ENCODE measurements around the gene CHEK2.
"Not testable (repeated sequence)": the region's sequence is repeated elsewhere in the genome, so short reads cannot be mapped to it uniquely, and the experiment has no call there.

The CHEK2 gene

DNA sequence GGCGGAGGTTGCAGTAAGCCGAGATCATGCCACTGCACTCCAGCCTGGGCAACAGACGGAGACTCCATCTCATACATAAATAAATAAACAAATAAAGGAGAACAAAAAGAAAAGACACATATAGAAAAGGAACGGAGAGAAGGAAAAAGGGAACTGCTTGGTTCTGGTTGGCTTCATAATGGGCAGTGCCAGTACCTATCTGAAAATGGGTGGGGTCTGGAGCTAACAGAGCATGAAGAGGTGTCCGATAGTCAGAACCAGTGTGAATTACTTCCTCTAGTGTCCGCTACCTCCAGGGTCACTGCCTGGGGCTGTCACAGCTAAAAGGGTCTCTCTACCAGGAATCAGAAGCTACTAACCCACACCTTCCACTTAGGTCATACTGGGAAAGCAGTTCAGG, 34.8 kb downstream of the CHEK2 start:
- ChIA-PET CTCF (interaction anchor here (1.1 to 1.4 kb wide), 2 partner anchors 20 to 122 kb away, joined by 3 read pairs; no protein-coding TSS in a partner anchor), POLR2A (no interaction called here)
- DNase-seq (ENCODE audit: extremely low spot score), result no peak
- TF ChIP-seq, protein P1, sequence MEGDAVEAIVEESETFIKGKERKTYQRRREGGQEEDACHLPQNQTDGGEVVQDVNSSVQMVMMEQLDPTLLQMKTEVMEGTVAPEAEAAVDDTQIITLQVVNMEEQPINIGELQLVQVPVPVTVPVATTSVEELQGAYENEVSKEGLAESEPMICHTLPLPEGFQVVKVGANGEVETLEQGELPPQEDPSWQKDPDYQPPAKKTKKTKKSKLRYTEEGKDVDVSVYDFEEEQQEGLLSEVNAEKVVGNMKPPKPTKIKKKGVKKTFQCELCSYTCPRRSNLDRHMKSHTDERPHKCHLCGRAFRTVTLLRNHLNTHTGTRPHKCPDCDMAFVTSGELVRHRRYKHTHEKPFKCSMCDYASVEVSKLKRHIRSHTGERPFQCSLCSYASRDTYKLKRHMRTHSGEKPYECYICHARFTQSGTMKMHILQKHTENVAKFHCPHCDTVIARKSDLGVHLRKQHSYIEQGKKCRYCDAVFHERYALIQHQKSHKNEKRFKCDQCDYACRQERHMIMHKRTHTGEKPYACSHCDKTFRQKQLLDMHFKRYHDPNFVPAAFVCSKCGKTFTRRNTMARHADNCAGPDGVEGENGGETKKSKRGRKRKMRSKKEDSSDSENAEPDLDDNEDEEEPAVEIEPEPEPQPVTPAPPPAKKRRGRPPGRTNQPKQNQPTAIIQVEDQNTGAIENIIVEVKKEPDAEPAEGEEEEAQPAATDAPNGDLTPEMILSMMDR (IDR thresholded peaks at IDR 0.05; ENCODE audit: control extremely low read depth, extremely low read depth, low read depth, missing control alignments), result no peak

DNA sequence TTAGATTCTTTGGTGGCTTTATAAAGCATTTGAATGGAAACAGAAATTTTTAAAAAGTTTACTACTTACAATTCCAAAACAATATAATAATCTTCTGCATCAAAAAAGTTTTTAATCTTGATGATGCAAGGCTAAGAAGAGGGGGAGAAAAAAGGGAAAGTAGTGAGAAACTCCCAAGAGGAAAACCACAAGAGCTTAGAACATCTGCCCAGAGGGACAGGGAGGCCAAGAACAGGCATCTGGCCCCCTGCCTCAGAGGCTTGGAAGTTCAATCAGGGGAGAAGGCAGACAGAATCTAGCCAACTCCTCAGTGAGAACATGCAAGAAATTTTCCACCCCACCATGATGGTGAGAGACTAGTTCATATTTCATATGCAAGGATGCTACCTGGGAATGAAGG, 38.2 kb downstream of the CHEK2 start:
- ChIA-PET CTCF (interaction anchor here (1.4 kb wide), 1 partner anchor 21 kb away, joined by 3 read pairs; no protein-coding TSS in a partner anchor), POLR2A (no interaction called here)
- DNase-seq (ENCODE audit: extremely low spot score), result no peak
- TF ChIP-seq, protein P1 (IDR thresholded peaks at IDR 0.05; ENCODE audit: control extremely low read depth, extremely low read depth, low read depth, missing control alignments), result no peak

- POLR2A ChIA-PET, result no interaction called here
- TF ChIP-seq, protein P1 (IDR thresholded peaks at IDR 0.05; ENCODE audit: control extremely low read depth, extremely low read depth, low read depth, missing control alignments), result no peak
- CTCF ChIA-PET, result interaction anchor here (1.4 kb wide), 1 partner anchor 21 kb away, joined by 3 read pairs; no protein-coding TSS in a partner anchor
- DNase-seq (ENCODE audit: extremely low spot score), result no peak
These were observed 38.7 kb downstream of the CHEK2 start for GRCh38 chr22:28702891-28703290.

DNA sequence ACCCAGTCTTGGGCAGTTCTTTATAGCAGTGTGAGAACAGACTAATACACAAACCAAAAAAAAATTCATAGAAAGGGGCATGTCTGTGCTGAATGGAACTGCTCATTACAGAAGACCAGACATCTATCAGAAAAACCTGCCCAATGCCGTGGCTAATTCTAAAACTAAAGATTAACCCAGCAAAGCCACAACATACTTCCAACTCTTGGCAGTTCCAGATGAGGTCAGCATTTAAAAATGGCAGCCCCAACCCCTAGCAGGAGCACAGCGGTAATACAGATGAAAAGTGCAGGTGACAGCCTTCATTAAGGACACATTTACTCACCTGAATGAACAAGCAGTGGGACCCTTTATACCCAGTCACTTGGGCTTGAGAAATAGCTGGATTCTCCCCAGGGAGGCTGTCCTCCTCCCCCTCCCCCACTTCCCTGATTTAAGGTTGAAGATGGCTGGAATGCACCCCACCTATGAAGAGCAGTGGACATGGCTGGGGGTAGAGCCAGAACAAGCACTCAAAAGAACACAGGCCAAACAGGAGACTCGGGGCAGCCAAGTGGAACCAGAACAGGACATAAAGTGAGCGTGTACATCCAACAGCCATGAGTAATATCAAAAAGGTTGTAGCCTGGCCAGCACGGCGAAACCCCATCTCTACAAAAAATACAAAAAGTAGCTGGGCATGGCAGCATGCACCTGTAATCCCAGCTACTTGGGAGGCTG, 48.4 kb downstream of the CHEK2 start:
- POLR2A ChIA-PET; DNase-seq (ENCODE audit: extremely low spot score); CTCF ChIA-PET: not testable (repeated sequence)

- POLR2A ChIA-PET; DNase-seq (ENCODE audit: extremely low spot score); CTCF ChIA-PET: not testable (repeated sequence)
These were observed 51.8 kb downstream of the CHEK2 start for GRCh38 chr22:28689796-28690195.

- DNase-seq (ENCODE audit: extremely low spot score); CTCF ChIA-PET; POLR2A ChIA-PET: not testable (repeated sequence)
These were observed 58.7 kb downstream of the CHEK2 start for GRCh38 chr22:28682966-28683365.

- DNase-seq (ENCODE audit: extremely low spot score); POLR2A ChIA-PET; CTCF ChIA-PET: not testable (repeated sequence)
These were observed 60.7 kb downstream of the CHEK2 start for GRCh38 chr22:28680813-28681490.

DNA sequence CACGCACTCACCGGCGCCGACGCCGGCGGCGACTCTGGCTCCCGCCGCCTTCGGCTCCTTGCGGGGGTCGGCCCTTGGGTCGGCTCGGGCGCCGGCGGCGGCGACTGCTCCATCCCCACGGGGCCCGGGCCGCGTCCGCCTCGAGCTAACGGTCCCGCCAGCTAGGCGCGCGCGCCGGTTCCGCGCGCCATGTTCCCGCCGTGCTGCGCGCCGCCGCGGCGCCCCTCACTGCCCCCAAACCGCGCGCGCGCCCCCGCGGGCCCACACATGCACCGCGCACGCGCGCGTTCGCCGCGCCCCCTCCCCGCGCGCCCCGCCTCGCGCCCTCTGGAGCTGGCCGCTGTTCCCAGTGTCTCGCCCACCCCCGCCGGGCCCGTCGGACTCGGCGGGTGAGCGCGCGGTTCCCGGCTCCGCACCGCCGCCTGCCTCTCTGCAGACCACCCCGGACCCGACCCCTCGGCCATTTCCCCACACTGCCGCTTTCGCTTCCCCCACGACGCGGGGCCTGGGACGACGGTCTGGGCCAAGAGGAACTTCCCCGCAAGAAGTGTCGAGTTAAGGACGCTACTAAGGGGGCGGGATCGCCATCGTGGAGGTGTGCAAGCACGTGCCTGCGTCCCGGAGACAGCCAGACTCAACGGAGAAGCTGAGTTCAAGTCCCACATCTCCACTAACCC, 61.9 kb downstream of the CHEK2 start, which contains the start of gene TTC28:
TSS of gene TTC28 (minus strand) at position 230 of the 677 bp plus-strand sequence. CDS start at position 113, 117 bp downstream.
- CTCF ChIA-PET, result not testable (repeated sequence)
- POLR2A ChIA-PET, result interaction anchor here (0.6 kb wide), 1 partner anchor 123 kb away, joined by 4 read pairs; no protein-coding TSS in a partner anchor
- DNase-seq (ENCODE audit: extremely low spot score), result peak; percentile 36

DNA sequence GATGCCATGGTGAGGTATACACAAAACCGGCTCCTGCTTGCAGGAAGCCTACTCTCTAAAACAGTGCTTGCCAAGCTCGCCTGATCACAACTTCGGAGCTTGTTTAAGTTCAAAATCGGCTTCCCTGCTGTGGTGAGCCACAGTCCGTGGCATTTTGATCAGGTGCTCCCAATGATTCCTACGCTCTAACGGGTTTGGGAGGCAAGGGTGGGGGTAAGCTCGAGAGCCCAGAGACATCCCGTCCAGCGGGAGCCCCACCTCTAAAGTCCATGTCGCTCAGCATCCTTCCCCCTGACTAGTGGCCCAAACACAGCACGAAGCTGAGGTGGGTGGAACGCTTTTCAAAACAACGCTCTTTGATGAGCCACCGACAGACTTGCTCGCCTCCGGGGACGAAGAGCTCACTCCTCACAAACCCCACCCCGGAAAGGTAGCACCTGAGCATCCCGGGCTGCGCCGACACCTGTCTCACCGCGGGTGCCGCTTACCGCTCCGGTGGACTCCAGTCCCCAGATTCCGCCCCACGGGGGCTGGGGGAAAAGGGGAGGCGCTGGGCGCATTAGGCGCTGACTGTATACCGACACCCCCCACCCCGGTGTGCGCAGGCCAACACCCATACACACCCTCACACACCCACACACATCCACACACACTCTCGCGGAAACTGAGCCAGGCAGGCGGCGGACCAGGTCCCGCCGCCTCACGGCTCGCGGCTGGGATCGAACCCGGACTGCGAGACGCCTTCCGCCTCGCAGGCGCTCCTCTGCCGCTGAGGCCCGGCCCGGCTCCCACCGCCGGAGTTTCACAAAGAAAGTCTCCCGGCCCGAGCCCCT, 62.6 kb downstream of the CHEK2 start:
- DNase-seq (ENCODE audit: extremely low spot score); POLR2A ChIA-PET; CTCF ChIA-PET: not testable (repeated sequence)

- POLR2A ChIA-PET; DNase-seq (ENCODE audit: extremely low spot score); CTCF ChIA-PET: not testable (repeated sequence)
These were observed 63.5 kb downstream of the CHEK2 start for GRCh38 chr22:28678170-28678569.

All from GM10248 (cell line).